Keratinocyte (primary cell): Measurements from ENCODE around the gene MAD1L1.

Source experiments
- EZH2 ChIP-seq: IDR thresholded peaks from one replicate; pipeline ENCODE4 v1.6.1; 2012; ENCODE audit warnings: inconsistent platforms, mild to moderate bottlenecking, low read length, moderate library complexity
- TF ChIP-seq, protein P1 (sequence below), 3 experiments: IDR thresholded peaks in 1 of 3; conservative IDR thresholded peaks in 1 of 3; optimal IDR thresholded peaks in 1 of 3; 2 replicates in 2 of 3; 3 replicates in 1 of 3; pipeline versions ENCODE3 to v1.5.1; 2011; ENCODE audit warnings: low read length in 3 of 3, mild to moderate bottlenecking in 3 of 3, moderate library complexity in 2 of 3, control low read depth in 1 of 3, inconsistent platforms in 1 of 3; ENCODE audit not compliant: insufficient read depth in 2 of 3; ENCODE audit errors: extremely low read depth in 1 of 3

- TF ChIP-seq, protein P1, sequence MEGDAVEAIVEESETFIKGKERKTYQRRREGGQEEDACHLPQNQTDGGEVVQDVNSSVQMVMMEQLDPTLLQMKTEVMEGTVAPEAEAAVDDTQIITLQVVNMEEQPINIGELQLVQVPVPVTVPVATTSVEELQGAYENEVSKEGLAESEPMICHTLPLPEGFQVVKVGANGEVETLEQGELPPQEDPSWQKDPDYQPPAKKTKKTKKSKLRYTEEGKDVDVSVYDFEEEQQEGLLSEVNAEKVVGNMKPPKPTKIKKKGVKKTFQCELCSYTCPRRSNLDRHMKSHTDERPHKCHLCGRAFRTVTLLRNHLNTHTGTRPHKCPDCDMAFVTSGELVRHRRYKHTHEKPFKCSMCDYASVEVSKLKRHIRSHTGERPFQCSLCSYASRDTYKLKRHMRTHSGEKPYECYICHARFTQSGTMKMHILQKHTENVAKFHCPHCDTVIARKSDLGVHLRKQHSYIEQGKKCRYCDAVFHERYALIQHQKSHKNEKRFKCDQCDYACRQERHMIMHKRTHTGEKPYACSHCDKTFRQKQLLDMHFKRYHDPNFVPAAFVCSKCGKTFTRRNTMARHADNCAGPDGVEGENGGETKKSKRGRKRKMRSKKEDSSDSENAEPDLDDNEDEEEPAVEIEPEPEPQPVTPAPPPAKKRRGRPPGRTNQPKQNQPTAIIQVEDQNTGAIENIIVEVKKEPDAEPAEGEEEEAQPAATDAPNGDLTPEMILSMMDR (optimal IDR thresholded peaks at IDR 0.05 in 1 of 3, IDR thresholded peaks at IDR 0.05 in 1 of 3, conservative IDR thresholded peaks at IDR 0.05 in 1 of 3; ENCODE audit: extremely low read depth in 1 of 3, insufficient read depth in 2 of 3, low read length in 3 of 3) = no peak
- no peak for TF ChIP-seq EZH2
These were observed 128.5 kb downstream of the MAD1L1 start for GRCh38 chr7:2104107-2104710.
